Activated CD4-positive, alpha-beta T cell treated with anti-CD3 and anti-CD28 coated beads, Interleukin-2, amount 10 ng/mL, durations not matched to agents 24 days and 14 days (primary cell): ENCODE data around the gene SLC34A1. TPM values are rescaled to one million over a fixed set of nuclear protein-coding genes. Genes with fewer than 3 reads are reported as not detected.

ENCODE experiments used
- DNase-seq: peaks from one replicate; pipeline ENCODE4 v3.0.0; 2022
- H3K27ac Mint-ChIP-seq: one replicate; pipeline ENCODE4 v1.8.0; 2022; ENCODE audit warnings: mild to moderate bottlenecking, mixed read lengths
- H3K27me3 Mint-ChIP-seq: one replicate; pipeline ENCODE4 v1.8.0; 2022; ENCODE audit warnings: mixed read lengths
- H3K36me3 Mint-ChIP-seq: one replicate; pipeline ENCODE4 v1.8.0; 2022; ENCODE audit warnings: low read depth, mild to moderate bottlenecking, mixed read lengths
- H3K4me1 Mint-ChIP-seq: one replicate; pipeline ENCODE4 v1.8.0; 2021; ENCODE audit warnings: mixed read lengths
- H3K4me3 Mint-ChIP-seq: one replicate; pipeline ENCODE4 v1.8.0; 2022; ENCODE audit warnings: mild to moderate bottlenecking, moderate library complexity, mixed read lengths
- H3K9me3 Mint-ChIP-seq: one replicate; pipeline ENCODE4 v1.8.0; 2021; ENCODE audit warnings: mixed read lengths
- intact Hi-C: fragments of 100-400 bp; cut with micrococcal nuclease; formaldehyde crosslinking; loops from one replicate; pipeline ENCODE4 v1.15.1; 2023
- total RNA-seq: library from RNA; stranded (reverse); gene quantifications from 2 replicates; pipeline ENCODE4 v1.2.3, GENCODE V29; 2022

SLC34A1 gene
- total RNA-seq, 1 donor from 2014 or later = not detected

DNA sequence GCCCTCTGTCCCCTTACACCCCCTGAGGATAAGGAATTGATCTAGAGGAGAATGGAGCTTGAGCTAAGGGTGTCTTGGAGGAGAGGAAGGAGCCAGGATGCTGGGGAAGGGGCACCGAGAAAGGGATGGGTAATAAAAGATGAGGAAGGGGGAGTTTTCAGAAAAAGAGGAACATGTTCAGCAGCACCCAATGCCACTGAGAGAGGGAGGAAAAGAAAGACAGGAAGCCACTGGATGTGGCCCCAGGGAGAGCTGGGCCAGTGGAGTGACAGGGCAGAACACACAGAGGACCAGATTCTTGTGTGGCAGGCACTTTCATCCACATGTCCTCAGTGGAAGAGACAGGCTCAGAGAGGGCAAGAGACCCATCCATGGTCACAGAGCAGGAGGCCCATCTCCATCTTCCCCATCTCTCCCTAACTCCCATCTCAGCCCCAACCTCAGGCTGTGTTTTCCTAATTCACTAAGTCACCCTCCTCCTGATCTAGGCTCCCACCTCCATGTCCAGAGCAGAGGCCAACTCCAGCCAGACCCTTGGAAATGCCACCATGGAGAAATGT lies 9.1 kb downstream of the SLC34A1 start:
- peaks cover 7% of the 10 kb centered on the region for H3K27me3 Mint-ChIP-seq
- H3K4me3 Mint-ChIP-seq = no peak overlapping the region
- intact Hi-C loops = no loop called here
- no peaks in the 10 kb centered on the region for H3K36me3 Mint-ChIP-seq
- H3K4me1 Mint-ChIP-seq = peaks cover 32% of the 10 kb centered on the region
- no peak for DNase-seq
- no peak overlapping the region for H3K27ac Mint-ChIP-seq
- no peaks in the 10 kb centered on the region for H3K9me3 Mint-ChIP-seq

DNA sequence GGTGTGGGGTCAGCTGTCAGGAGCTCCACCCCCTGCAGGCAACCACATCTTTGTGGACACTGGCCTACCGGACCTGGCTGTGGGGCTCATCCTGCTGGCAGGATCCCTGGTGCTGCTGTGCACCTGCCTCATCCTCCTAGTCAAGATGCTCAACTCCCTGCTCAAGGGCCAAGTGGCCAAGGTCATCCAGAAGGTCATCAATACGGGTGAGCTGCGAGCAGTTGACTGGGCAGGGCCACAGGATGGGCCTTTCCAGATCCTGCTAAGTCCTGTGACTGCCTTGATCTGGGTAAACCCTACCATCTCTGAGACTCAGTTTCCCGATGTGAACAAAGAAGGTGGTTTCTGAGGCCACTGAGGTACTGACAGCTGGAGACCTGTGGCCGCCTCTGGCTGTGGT lies 9.8 kb downstream of the SLC34A1 start:
- Mint-ChIP-seq H3K9me3 (no peaks in the 10 kb centered on the region), H3K27me3 (peaks cover 5% of the 10 kb centered on the region), H3K36me3 (no peaks in the 10 kb centered on the region), H3K27ac (no peak overlapping the region), H3K4me1 (peaks cover 25% of the 10 kb centered on the region), H3K4me3 (no peak overlapping the region)
- intact Hi-C loops = no loop called here
- no peak for DNase-seq

DNA sequence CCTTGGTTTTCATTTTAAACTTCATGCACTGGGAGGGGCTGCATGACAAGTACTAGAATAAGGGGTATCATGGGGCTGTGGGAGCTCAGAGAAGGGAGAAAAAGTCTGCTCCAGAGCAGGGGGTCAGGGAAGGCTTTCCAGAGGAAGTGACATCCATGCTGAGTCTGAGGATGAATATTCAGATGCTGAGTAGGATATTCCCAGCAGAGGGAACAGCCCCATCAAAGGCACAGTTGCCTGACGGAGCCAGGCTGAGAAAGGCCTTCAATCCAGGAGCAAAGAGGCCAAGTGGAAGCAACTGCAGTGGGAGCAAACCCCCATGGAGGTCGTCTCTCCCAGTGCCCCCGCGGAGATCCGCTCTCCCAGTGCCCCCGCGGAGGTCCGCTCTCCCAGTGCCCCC lies 11.8 kb downstream of the SLC34A1 start:
- no peaks in the 10 kb centered on the region for H3K36me3 Mint-ChIP-seq
- H3K27ac Mint-ChIP-seq = no peak overlapping the region
- no peak for DNase-seq
- intact Hi-C loops = no loop called here
- H3K9me3 Mint-ChIP-seq = no peaks in the 10 kb centered on the region
- H3K4me3 Mint-ChIP-seq = no peak overlapping the region
- H3K4me1 Mint-ChIP-seq = peaks cover 7% of the 10 kb centered on the region
- peaks cover 7% of the 10 kb centered on the region for H3K27me3 Mint-ChIP-seq

DNA sequence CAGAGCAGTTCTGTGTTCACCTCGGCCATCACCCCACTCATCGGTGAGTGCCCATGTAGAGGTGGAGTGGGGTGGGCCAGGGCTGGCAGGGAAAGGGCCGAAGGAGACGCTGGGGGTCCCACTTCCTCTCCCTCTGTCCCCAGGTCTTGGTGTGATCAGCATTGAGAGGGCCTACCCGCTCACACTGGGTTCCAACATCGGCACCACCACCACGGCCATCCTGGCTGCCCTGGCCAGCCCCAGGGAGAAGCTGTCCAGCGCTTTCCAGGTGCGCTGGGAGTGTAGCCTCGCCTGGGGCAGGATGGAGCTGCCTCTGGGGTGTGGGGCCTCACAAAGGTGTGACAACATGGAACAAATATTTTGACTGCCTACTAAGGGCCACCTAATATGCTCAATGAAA lies 12.6 kb downstream of the SLC34A1 start:
- DNase-seq = no peak
- Mint-ChIP-seq H3K27me3 (peaks cover 13% of the 10 kb centered on the region), H3K27ac (no peak overlapping the region), H3K36me3 (no peaks in the 10 kb centered on the region), H3K4me3 (no peak overlapping the region), H3K9me3 (no peaks in the 10 kb centered on the region), H3K4me1 (peaks cover 3% of the 10 kb centered on the region)
- intact Hi-C loops = no loop called here

DNA sequence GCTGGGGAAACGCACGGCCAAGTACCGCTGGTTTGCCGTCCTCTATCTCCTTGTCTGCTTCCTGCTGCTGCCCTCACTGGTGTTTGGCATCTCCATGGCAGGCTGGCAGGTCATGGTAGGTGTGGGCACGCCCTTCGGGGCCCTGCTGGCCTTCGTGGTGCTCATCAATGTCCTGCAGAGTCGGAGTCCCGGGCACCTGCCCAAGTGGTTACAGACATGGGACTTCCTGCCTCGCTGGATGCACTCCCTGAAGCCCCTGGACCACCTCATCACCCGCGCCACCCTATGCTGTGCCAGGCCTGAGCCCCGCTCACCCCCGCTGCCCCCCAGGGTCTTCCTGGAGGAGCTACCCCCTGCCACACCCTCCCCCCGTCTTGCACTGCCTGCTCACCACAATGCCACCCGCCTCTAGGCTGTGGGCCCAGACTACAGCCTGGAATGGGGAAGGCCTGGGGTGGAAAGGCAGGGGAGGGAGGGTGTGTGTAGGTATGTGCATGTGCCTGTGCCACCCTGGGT lies 13.7 kb downstream of the SLC34A1 start:
- Mint-ChIP-seq H3K4me1 (peaks cover 13% of the 10 kb centered on the region), H3K4me3 (no peak overlapping the region), H3K9me3 (no peaks in the 10 kb centered on the region), H3K36me3 (no peaks in the 10 kb centered on the region), H3K27me3 (peaks cover 24% of the 10 kb centered on the region), H3K27ac (no peak overlapping the region)
- intact Hi-C loops = no loop called here
- no peak for DNase-seq

DNA sequence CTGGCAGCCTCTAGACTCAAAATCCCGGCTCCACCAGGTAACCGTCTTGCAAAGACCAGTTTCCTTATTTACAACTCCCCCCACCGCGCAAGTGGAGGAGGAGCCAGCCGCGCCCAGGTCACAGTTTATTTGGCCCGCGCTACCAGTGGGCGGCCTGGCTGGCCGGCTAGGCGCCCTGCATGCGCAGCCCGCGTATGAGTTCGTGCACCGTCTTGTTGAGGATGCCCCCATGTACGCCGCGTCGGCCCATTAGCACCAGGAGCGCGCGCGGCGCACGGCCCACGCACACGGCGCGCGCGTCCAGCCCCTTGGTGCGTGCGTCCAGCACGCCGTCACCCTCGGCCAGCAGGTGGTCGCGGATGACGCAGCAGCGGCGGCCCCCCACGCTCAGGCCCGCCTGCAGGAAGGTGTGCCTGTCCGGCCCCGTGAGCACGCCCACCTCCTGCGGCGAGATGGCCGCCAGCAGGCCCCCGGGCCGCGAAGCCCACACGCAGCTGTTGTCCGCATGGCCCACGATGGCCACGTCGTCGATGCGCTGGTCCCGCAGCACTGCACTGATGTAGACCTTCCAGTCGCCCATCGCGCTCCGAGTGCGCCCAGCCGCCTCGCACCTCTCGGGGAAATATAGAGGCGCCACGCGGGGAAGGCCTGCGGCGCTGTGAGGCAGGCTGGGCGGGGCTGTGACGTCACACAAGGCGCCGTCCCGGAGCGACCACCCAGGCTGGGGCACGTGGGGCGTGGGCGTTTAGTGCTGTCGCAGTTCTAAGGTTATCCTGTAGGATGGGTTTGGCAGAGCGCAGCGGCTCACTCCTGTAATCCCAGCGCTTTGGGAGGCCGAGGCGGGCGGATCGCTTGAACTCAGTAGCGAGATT lies 16.0 kb downstream of the SLC34A1 start, which contains the start of gene PFN3:
TSS of gene PFN3 (minus strand) at position 665 of the 872 bp plus-strand sequence. CDS start at position 580, 85 bp downstream.
- no peak for DNase-seq
- intact Hi-C loops = loop anchor here (10.0 kb wide), 1 partner anchor 195 kb away; the partner anchor contains the start of gene TMED9
- H3K9me3 Mint-ChIP-seq = no peaks in the 10 kb centered on the region

DNA sequence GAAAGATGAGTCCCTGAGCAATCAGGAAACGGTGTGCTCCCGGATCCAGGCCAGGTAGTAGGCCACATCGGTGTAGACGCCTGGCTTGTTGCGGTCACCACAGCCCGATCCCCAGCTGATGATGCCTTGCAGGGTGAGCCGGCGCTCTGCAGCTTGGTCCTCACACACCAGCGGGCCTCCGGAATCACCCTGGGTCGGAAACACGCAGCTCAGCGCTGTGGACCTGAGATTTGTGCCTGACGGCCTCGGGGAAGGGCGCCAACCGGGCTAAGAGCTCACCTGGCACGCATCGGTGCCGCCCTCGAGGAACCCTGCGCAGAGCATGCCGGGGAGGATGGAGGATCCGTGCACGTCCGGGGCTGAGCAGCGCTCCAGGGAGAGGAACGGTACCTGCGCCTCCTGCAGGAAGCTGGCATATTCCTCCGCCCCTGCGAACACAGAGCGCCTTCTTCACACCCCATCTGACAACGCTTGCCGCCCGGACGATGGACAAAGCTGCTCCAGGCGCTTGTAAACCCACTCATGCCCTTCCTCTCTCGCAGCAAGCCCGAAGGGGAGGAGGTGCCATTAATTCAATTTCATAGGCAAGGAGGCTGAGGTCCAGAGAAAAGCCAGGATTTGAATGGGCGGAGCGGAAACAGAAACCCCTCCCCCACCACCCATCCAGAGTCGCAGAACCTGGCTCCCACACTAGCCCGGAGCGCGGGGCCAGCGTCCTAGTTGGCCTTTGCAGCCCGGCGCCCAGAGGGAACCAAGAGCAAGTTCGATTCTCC lies 18.2 kb downstream of the SLC34A1 start:
- DNase-seq = peak; percentile 90
- peak overlapping the region; percentile 88 for H3K4me3 Mint-ChIP-seq
- H3K36me3 Mint-ChIP-seq = no peaks in the 10 kb centered on the region
- intact Hi-C loops = loop anchor here (1.0 to 10.0 kb wide), 5 partner anchors 12 to 192 kb away; partner anchors contain the start of gene TMED9
- H3K9me3 Mint-ChIP-seq = no peaks in the 10 kb centered on the region
- H3K27ac Mint-ChIP-seq = peak overlapping the region; percentile 37
- peaks cover 17% of the 10 kb centered on the region for H3K4me1 Mint-ChIP-seq
- H3K27me3 Mint-ChIP-seq = peaks cover 32% of the 10 kb centered on the region

More for the DNA sequence above, 16.0 kb downstream of the SLC34A1 start, which contains the start of gene PFN3:
- Mint-ChIP-seq H3K4me1 (peaks cover 17% of the 10 kb centered on the region), H3K36me3 (no peaks in the 10 kb centered on the region), H3K4me3 (no peak within 1 kb of the TSS), H3K27me3 (peaks cover 27% of the 10 kb centered on the region), H3K27ac (no peak within 1 kb of the TSS)

DNA sequence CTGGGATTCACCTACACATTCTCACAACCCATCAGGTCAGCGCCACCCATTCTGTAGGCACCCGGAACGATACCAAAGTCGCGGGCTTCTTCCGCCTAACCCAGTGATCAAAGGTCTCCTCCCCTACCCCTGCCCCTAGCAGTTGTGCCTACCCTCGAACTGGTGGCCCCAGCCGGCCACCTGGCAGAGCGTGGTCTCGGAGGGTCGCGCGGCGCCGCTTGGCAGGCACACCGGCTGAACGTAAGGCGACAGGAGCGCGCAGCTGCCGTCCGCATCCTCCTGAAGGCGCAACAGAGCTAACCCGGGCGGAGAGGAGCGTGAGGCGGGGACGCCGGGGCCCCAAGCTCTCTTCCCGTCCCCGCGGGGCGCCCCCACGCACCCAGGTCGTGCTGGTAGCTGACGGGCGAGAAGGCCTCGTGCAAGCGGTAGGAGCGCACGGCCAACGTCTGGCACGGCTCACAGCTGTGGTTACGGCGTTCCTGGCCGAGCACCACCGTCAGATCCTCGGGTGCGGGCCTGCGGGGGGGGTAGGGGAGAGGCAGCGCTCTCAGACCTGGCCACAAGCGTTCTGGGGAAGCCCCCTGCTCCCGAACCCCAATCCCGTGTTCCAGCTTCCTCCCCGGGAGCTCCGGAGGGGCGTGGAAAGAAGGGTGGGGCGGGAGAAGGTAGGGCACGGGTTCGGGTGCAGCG lies 19.0 kb downstream of the SLC34A1 start:
- peak; percentile 84 for DNase-seq
- intact Hi-C loops = loop anchor here (1.0 to 10.0 kb wide), 3 partner anchors 26 to 192 kb away; partner anchors contain the start of gene TMED9
- peak overlapping the region; percentile 67 for H3K27ac Mint-ChIP-seq
- H3K36me3 Mint-ChIP-seq = no peaks in the 10 kb centered on the region
- peaks cover 33% of the 10 kb centered on the region for H3K27me3 Mint-ChIP-seq
- no peaks in the 10 kb centered on the region for H3K9me3 Mint-ChIP-seq
- H3K4me3 Mint-ChIP-seq = peak overlapping the region; percentile 88
- H3K4me1 Mint-ChIP-seq = peaks cover 17% of the 10 kb centered on the region

DNA sequence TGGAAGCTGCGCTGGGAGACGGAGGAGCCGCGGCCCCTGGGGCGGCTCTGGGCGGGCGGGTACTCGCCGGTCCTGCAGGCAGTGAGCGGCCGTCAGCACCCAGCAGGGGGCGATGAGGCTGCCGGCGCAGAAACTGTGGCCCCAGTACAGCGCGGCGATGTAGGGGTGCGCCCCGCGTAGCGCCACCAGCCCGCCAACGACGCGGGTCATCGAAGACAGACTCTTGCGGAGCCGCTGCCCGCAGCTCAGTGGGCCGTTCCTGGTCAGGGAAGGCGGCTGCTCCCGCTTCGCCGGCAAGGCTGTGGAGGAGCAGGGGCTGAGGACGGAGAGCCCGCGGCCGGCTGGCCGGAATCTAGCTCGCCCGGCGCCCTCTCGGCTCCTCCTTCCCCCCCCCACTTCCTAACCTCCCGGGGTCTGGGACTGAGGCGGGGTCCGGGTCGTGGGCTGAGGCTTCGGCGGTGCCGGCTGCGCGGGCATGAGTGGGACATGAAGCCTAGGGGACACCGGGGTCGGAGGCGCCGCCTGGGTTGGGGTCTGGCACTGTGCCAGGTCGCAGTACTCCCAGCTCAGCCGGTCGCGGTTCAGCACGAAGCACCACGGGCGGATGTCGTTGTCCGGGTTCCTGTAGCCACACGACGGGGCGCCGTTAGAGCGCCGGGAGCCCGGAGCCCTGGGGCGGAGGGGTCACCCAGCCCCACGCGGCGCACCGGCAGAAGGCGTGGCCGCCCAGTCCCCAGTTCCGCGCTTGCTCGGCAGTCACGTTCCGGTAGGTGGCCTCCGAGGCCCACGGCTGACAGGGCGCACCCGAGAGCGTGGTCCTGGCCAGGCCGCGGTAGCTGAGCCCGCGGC lies 19.8 kb downstream of the SLC34A1 start:
- Mint-ChIP-seq H3K36me3 (no peaks in the 10 kb centered on the region), H3K4me1 (peaks cover 17% of the 10 kb centered on the region), H3K9me3 (no peaks in the 10 kb centered on the region), H3K27me3 (peaks cover 33% of the 10 kb centered on the region), H3K4me3 (peak overlapping the region; percentile 88), H3K27ac (peak overlapping the region; percentile 67)
- DNase-seq = peak; percentile 95
- intact Hi-C loops = loop anchor here (1.0 to 10.0 kb wide), 4 partner anchors 25 to 191 kb away; partner anchors contain the start of genes PDLIM7 and TMED9

DNA sequence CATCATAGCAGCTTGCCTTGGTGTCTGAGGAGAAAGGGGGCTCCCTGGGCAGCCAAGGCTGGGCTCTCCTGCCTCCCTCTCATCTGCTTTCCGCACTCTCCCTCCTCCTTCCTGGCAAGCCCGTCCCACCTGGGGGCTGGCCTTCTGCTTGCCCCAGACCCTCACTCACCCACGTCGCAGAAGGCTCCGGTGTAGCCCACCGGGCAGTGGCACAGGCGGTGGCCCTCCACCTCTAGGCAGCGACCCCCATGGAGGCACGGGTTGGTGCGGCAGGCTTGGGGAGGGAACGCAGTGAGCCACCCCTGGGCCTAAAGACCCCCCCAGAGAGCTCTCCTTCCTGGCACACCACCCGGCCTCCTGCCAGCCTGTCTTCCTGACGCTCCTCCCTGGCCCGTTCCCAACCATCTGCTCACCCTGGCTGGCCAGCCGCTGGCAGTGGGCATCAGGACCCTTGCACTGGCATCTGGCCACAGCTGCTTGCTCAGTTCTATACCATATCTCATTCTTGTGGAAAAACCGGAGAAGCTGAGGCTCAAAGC lies 20.5 kb downstream of the SLC34A1 start:
- Mint-ChIP-seq H3K4me3 (peak overlapping the region; percentile 88), H3K27ac (peak overlapping the region; percentile 29), H3K36me3 (no peaks in the 10 kb centered on the region), H3K4me1 (peaks cover 17% of the 10 kb centered on the region), H3K27me3 (peaks cover 33% of the 10 kb centered on the region), H3K9me3 (no peaks in the 10 kb centered on the region)
- DNase-seq = no peak
- intact Hi-C loops = loop anchor here (1.0 to 10.0 kb wide), 2 partner anchors 93 to 190 kb away; partner anchors contain the start of genes PDLIM7 and TMED9

DNA sequence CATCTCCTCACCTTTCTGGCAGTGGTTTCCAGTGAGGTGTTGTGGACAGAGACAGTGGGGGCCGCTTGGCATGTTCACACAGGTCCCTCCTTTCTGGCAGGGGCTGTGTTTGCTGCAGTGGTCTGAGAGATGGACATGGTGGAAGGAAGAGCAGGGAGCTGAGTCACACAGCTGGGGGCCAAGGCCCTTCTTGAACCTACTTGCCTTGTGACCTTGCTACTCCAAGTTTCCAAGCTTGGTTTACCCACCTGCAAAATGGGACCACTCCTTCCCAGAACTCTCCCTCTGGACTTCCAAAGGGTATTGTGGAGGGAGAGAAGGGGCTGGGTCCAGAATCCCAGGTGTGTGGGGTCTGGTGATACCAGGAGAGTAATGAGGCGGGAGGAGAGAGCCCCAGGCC lies 21.1 kb downstream of the SLC34A1 start:
- intact Hi-C loops = loop anchor here (10.0 kb wide), 1 partner anchor 189 kb away; the partner anchor contains the start of gene TMED9
- H3K27me3 Mint-ChIP-seq = peaks cover 32% of the 10 kb centered on the region
- H3K36me3 Mint-ChIP-seq = no peaks in the 10 kb centered on the region
- H3K27ac Mint-ChIP-seq = no peak overlapping the region
- no peak overlapping the region for H3K4me3 Mint-ChIP-seq
- H3K9me3 Mint-ChIP-seq = no peaks in the 10 kb centered on the region
- H3K4me1 Mint-ChIP-seq = peaks cover 17% of the 10 kb centered on the region
- DNase-seq = no peak

DNA sequence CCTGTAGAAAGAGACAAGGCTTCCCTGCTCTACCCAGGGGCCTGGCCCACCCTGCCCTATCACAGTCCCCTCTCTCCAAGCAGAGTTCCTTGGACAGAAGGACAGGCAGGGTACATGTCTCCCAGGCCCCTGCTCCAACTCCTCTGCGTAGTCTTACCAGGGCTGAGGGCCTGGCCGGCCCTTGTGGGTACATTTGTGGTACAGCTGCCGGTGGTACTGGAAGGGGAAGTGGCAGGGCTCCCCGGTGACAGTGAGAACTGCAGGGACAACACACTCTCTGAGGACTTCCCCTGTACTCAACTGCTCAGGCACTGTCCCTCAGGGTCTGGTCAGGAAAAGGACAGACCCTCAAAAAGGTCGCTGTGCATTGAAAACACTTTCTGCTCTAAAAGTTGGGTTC lies 21.6 kb downstream of the SLC34A1 start:
- H3K36me3 Mint-ChIP-seq = no peaks in the 10 kb centered on the region
- intact Hi-C loops = loop anchor here (10.0 kb wide), 1 partner anchor 189 kb away; the partner anchor contains the start of gene TMED9
- H3K27ac Mint-ChIP-seq = no peak overlapping the region
- H3K9me3 Mint-ChIP-seq = no peaks in the 10 kb centered on the region
- DNase-seq = no peak
- peaks cover 32% of the 10 kb centered on the region for H3K27me3 Mint-ChIP-seq
- H3K4me3 Mint-ChIP-seq = no peak overlapping the region
- H3K4me1 Mint-ChIP-seq = peaks cover 22% of the 10 kb centered on the region
